TTC549 (cell line): ENCODE results near the gene XRCC6.

Experiments
- FAIRE-seq: peaks from 2 replicates; lab custom pipeline; 2012; peaks lifted over from hg19 to GRCh38; lab: Jason Lieb, UNC

The XRCC6 gene

GRCh38 chr22:41687901-41688364 is 66.8 kb downstream of the XRCC6 start:
- FAIRE-seq = no peak

- peak; percentile 56 for FAIRE-seq
These were observed 67.5 kb downstream of the XRCC6 start, which contains the start of gene SNU13 for GRCh38 chr22:41688365-41689211. Gene SNU13 (minus strand): TSS chr22:41688867. CDS start chr22:41688796, 71 bp downstream.

- no peak for FAIRE-seq
These were observed 69.4 kb downstream of the XRCC6 start for GRCh38 chr22:41690476-41690875.

GRCh38 chr22:41695211-41695610 is 74.1 kb downstream of the XRCC6 start:
- FAIRE-seq = no peak

- no peak for FAIRE-seq
These were observed 75.6 kb downstream of the XRCC6 start for GRCh38 chr22:41696703-41697102.

GRCh38 chr22:41697126-41697775 is 76.2 kb downstream of the XRCC6 start:
- FAIRE-seq = no peak

GRCh38 chr22:41699264-41700107 is 78.4 kb downstream of the XRCC6 start, which contains the start of gene MEI1:
Gene MEI1 (plus strand): TSS chr22:41699503. CDS start chr22:41699539, 36 bp downstream.
- FAIRE-seq = no peak

GRCh38 chr22:41700108-41700364 is 78.9 kb downstream of the XRCC6 start:
- no peak for FAIRE-seq

GRCh38 chr22:41702763-41703162 is 81.7 kb downstream of the XRCC6 start:
- FAIRE-seq = no peak

GRCh38 chr22:41709341-41709740 is 88.2 kb downstream of the XRCC6 start:
- FAIRE-seq = no peak

GRCh38 chr22:41713004-41713403 is 91.9 kb downstream of the XRCC6 start:
- no peak for FAIRE-seq
